SHP77 treated with DMSO at 0.1 percent for 48 hours (cell line): ENCODE measurements around the gene HSD17B11.
"Not testable (repeated sequence)": the region's sequence is repeated elsewhere in the genome, so short reads cannot be mapped to it uniquely, and the experiment has no call there.

Experiments
- DNase-seq: peaks from one replicate; lab custom pipeline; 2025; lab: John Stamatoyannopoulos, UW

The HSD17B11 gene, protein sequence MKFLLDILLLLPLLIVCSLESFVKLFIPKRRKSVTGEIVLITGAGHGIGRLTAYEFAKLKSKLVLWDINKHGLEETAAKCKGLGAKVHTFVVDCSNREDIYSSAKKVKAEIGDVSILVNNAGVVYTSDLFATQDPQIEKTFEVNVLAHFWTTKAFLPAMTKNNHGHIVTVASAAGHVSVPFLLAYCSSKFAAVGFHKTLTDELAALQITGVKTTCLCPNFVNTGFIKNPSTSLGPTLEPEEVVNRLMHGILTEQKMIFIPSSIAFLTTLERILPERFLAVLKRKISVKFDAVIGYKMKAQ

DNA sequence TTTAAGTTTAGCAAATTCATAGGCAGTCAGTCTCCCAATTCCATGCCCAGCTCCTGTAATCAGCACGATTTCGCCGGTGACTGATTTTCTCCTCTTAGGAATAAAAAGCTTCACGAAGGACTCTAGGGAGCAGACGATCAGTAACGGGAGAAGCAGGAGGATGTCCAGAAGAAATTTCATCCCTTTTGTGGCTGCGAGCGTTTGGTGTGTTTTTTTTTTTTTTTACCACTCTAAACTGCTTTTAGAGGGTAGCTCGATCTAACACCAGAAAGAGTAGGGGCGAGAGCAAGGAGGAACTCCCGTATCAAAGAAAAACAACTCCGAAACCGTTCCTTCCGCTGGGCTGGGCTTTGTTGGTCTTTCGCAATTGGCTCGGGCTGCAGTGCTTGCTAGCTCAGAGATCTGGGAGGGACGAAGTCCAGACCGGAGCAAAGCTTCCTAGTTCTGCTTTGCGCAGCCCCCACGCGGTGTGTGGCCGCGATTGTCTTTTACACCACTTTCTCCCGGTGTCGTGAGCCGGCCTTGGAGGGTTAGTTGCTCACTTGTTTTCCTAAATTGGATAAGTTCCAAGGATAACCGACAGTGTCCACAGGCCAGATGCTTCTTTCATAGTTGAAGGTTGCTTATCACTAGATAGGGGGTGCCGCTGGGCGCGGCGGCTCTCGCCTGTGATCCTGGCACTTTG lies at the start of gene HSD17B11:
TSS of gene HSD17B11 (minus strand) at position 298 of the 685 bp plus-strand sequence. CDS start at position 180, 118 bp downstream.
- peak; percentile 97 for DNase-seq

DNA sequence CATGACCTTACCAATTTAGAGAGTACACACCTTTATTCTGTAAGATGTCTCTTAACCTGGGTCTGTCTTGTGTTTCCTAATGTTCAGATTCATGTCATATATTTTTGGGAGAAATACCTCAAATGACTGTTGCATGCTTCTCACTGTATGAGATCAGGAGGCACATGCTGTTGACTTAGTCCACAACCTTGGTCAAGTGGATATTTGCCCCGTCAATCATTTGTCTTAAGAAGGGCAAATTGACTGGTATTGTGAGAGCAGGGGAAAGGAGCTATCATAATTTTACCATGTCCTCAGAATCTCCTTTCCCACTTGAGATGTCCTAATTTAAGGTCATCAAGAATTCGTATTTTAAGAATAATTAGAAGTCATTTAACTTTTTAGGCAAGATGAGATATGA lies 42.4 kb upstream of the HSD17B11 start:
- no peak for DNase-seq

DNA sequence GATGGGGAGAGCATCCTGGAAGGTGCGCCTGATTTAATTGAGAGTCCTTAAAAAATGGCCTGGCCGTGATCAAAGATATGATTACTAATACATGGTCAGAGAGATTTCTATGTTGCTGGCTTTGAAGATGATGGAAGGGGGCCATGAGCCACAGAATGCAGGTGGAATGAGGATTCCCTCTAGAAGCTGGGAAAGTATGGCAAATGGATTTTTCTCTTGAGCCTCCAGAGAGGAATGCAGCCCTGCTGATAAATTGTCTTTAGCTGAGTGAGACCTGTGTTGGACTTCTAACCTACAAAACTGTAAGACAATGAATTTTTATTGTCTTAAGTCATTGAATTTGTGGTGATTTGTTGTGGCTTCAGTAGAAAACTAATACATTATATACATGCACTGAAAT lies 39.0 kb upstream of the HSD17B11 start:
- DNase-seq = no peak

DNA sequence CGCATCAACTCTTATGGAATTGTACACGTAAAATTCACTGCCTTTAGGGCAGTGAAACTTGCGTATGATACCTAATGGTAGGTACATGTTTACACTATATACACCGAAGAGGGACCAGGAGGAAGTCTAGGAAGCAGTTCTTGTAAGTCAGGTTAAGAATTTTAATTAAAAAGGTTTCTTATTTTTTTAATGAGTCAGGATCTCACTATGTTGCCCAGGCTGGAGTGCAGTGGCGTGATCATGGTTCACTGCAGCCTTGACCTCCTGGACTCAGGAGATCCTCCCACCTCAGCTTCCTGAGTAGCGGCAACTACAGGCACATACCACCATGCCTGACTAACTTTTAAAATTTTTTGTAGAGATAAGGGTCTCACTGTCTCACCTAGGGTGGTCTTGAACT lies 38.0 kb upstream of the HSD17B11 start:
- no peak for DNase-seq

DNA sequence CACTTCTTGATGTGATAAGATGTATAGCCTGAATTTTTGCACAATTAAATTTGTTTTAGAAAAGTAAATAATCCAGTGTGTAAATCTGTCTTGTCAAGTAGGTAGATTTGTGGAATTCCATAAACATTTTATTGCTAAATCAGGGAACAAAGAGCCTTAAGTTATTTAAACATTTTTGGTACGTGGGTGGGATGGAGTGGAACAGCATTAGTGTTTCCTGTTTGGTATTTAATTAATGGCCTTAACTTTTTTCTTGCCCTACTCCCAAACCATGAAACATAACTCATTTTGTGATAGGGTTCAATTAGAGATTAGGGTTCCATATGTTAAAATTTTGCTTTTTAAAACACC lies 36.5 kb upstream of the HSD17B11 start:
- DNase-seq = no peak

DNA sequence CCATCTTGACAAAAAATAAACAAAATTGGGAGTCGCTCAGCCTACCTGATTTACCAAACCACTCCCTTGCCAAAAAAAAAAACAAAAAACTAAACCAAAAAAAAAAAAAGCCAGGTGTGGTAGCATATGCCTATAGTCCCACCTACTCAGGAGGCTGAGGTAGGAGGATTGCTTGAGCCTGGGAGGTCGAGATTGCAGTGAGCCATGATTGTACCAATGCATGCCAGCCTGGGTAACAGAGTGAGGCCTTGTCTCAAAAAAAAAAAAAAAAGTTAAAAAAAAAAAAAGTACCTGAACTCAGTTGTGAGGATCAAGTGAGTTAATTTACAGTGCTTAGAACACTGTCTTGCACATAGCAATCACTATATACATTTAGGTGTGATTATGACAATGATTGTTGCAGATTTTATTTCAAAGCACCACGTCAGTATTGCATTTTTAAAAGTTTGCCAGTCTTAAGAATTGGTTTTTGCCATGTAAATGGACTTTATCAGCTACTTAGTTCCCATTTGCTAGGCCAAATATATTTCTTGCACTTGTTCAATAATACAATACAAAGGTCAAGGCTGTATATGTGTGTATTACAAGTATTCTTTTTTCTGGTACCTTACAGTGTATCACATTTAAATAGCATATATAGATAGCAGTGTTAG lies 36.0 kb upstream of the HSD17B11 start:
- no peak for DNase-seq

DNA sequence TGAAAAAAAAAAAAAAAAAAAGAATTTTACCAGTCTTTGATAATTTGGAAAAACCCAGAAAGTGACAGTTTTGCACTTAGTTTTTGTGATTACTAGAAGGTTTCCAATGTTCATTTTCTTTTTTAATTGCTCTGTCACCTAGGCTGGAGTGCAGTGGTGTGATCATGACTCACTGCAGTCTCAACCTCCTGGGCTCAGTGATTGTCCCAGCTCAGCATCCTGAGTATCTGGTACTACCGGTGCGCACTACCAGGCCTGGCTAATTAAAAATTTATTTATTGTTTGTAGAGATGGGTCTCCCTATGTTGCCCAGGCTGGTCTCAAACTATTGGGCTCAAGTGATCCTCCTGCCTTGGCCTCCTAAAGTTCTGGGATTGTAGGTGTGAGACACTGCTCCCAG lies 34.7 kb upstream of the HSD17B11 start:
- no peak for DNase-seq

DNA sequence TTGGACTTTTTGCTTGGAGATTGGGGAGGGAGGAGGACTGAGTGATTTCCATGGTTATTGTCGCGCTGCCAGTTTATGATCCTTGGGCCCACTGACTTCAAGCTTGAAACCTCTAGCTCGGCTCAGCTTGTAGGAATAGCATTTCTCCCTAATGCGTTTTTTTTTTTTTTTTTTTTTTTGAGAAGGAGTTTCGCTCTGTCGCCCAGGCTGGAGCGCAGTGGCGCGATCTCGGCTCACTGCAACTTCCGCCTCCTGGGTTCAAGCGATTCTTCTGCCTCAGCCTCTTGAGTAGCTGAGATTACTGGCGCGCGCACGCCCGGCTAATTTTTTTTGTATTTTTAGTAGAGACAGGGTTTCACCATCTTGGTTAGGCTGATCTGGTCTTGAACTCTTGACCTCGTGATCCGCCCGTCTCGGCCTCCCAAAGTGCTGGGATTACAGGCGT lies 33.1 kb upstream of the HSD17B11 start:
- not testable (repeated sequence) for DNase-seq

DNA sequence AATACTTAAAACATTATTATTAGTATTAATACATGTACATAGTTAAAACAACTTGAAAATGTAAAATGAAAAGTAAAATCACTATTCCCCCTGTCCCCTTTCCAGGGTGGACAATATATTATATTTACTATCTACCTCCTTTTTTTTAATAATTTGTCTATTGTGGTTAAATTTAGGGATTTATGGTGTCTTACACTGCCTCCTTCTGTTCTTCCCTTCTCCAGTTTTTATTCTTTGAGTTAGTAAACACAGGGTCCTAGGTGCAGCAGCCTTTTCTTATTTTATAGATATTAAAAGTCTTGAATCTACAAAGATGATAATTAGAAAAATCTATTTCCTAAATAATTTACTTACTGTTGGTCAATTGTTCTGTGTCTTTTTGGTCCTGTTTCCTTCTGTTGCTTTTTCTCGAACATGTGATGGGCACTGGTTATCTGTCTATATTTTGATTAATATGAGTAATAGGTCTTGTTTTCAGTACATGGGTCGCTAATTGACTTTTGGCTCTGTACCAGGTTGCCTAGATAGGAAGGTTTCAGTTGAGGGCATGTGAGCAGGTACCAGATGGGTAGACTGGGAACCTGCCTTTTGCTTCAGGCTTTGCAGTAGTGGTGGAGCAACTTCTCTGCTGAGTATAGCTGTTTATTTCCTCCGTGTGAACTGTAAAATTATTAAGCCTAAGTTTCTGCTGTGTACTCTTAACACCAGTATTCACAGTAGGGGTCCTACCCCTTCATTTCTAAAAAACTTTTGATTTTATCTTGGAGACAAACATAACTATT lies 32.5 kb upstream of the HSD17B11 start:
- no peak for DNase-seq

DNA sequence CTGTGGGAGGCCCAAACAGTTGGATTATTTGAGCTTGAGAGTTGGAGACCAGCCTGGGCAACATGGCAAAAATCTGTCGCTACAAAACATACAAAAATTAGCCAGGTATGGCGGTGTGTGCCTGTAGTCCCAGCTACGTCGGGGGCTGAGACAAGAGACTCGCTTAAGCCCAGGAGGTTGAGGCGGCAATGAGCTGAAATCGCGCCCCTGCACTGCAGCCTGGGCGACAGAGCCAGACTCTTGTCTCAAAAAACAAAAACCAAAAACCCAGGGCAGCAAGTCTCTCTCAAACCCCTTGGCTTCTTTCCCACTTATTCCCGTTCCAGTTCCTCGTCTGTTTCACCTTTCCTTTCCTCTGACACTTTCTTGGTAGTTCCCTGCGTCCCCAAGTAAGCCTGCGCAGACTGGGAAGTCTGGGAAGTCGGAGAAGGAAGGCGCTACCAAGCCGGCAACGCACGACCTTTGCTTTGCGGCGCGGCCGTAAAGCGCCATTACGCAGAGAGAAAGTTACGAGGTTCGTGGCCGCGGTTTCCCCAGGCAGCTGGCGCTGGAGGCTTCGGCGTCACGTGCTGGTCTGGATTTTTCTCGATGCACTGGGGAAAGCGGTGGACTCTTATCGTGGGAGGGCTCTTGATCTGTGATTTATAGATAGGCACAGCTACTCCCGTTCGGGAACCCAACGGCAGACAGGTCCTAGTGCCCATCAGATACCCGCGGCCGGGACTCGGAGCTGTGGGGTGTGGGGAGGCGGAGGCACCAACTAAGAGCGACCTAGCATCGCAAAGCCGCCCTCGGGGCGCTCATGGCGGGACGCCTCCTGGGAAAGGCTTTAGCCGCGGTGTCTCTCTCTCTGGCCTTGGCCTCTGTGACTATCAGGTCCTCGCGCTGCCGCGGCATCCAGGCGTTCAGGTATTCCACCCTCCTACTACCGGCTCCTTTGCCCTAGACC lies 31.4 kb upstream of the HSD17B11 start, which contains the start of gene NUDT9:
TSS of gene NUDT9 (plus strand) at position 470 of the 949 bp plus-strand sequence. CDS start at position 803, 333 bp downstream.
- peak; percentile 97 for DNase-seq

DNA sequence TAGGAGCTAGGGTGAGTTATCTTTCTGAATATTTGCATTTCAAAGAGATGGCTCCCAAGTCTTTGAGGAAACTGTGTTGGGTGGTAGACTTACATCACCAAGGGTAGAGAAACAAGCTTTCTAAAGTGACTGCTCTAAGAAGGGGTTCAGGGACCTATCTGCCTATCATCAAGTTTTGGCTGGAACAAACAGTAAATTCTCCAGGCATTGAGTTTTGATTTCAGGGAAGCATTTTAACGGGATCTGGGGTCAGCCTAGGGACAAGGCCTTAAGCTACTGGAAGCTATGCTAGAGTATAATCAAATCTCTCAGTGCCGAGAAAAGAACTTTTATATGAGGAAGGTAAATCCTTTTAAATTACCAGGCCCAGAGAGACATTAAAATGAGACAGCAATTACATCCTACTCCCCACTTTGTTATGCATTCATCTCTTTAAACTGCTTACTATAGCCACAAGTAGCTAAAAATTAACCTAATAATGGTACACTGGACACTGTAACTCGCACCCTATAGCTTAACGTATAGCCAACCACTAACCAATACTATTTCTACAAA lies 29.4 kb upstream of the HSD17B11 start:
- DNase-seq = no peak

DNA sequence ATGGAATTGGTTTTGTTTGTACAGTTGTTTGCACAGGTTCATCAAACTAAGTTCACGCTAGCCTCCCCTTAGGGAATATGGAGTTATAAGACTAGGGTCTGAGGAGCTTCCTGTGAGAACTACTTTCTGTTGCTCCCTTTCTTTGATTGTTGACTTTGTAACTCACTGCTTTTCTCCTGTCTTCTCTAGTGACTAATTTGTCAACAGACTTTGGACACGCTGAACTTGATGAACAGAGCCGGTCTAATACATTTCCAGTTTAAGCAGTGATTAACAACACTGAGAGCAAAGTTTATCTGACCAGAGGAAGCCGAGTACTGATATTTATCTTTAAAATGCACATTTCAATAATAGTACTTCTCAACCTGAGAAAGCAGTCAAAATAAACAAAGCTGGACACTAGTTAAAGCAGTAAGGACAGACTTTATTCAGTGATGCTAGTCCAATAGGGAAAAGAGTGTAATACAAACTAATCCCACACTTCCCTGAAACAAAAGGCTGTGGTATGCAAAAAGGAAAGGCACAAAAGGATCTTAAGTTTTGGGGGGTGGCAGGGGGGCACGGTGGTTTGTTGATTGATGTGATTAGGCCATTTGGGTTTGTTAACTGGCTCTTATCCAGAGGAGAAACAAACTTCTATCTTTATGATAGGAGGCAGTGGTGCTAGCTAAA lies 28.7 kb upstream of the HSD17B11 start:
- no peak for DNase-seq

DNA sequence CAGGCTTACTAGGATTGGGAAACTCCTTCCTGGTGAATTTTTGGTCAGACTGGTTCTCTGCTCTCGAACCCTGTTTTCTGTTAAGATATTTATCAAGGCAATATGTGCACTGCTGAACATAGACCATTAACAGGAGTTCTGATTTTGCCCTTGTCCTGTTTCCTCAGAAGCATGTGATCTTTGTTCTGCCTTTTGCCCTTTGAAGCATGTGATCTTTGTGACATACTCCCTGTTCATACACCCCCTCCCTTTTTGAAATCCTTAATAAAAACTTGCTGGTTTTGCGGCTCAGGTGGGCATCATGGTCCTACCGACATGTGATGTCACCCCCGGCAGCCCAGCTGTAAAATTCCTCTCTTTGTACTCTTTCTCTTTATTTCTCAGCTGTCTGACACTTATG lies 27.4 kb upstream of the HSD17B11 start:
- not testable (repeated sequence) for DNase-seq

DNA sequence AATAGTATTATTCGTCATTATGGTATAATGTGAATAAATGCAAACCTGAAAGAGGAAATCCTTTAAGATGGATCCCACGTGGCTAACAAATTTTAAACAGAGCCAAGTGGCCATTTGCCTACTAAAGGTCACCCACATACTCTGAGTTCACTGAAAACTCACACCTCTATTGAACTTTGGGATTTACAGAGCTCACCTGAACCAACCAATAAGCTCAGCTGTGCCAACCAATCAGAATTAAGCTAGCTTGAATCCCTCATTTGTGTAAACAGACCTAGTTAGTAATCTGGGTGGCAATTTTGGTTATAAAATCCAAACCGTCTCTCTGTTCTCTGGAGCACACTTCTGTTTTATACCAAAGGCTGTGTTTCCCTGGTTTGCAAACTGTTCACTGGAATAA lies 26.0 kb upstream of the HSD17B11 start:
- DNase-seq = no peak

DNA sequence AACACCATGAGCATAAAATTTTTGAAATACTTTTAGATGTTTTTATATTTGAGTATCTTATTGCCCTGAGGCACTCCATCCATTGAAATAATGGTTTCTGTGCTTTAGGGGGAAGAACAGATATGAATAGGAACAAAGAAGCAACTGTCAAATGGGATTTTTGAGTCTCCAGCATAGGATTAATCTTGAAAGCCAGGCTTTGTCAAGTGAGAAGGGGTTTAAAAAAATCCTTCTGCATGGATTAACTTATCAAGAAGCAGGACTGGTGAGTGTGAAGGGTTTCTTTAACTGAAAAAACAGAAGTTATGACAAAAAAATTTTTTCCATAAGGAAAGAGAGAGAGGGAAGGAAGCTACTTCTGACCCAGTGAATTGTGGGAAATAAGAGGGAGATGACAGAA lies 23.8 kb upstream of the HSD17B11 start:
- DNase-seq = no peak

DNA sequence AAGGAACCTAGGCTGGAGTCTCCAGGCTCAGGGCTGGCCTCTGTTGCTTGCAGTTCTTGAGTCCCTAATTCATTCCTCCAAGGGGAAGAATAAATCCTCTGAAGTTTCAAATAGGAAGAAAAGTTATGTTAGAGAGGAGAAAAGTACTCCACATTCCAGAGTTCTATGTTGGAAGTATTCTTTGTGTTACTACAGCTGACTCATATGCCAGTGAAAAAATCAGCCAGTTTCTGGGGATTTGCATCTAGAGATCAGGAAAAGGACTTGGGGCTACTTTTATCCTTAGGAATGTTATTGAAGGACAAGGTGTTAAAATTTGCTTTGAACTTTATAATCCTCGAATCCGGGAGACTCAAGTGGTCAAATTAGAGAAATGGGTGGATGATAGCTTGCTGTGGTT lies 19.7 kb upstream of the HSD17B11 start:
- no peak for DNase-seq

DNA sequence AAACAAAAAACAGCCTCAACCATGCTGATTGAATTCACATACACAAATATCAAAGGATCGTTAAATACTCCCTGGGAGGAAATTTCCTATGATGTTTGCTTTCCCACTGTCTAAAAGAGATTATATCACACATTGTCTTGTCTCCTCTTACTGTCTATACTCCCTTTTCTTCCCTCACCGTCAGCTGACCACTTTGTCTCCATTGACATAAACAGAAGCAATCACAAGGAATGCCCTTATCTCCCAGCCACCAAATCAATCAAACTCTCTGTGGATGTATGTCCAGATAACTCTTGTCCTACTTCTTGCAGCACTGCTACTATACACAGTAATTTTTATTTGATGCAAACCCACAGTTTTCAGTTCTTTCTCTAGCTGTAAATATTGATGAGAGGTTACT lies 19.2 kb upstream of the HSD17B11 start:
- DNase-seq = no peak

DNA sequence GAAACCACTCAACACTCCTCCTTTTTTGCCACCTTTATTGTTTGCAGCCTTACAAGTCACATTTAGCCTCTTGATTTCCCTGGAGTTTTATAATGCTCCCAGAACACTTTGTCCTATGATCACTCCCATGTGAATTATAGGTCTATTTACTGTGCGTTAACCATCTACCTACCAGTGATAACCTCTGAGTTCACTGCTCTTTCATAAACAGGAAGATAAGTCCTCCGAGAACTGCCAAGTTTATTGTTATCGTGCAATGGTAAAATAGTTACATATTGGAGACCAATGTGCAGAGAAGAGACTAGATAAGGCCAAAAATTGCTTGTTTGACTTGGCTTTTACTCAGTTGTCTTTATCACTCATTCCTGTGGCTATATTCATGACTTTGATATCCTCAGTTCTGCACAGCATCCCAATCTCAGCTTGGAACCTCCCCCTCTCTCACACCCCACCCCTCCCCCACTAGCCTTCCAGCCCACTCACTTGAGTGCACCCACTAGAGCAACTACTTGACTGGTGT lies 18.5 kb upstream of the HSD17B11 start:
- no peak for DNase-seq

DNA sequence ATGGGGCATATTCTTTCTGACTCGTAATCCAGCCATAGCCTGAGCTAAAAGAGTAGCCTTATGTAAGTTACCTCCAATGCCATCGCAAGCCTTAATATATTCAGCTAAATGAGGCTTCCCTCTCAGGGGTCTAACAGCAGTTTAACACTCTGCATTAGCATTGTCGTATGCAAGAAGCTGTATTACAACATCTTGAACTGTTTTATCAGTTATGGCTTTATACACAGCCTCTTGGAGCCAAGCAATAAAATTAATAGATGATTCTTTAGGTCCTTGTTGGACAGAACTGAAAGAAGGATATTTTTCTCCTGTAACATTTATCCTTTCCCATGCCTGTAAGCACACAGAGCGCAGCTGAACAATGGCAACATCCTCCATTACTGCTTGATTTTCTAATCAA lies 15.9 kb upstream of the HSD17B11 start:
- not testable (repeated sequence) for DNase-seq

DNA sequence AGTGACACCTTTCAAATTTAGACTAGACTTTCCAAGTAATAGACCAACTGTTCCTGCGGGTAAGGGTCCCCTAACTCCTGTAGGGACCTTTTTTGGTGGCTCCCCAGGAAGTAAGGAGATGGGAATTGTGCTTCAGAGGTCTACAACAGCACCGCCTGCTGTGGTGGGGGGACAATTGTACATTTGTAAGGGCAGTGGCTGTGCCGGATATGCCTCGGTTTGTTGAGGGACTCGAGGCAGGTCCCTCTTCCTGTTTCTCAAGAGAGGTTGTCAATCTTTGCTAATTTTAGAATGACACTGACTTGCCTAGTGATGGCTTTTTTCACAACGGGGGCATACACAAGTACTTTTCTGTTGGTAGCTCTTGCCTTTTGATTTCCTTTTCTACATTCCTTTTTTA lies 15.5 kb upstream of the HSD17B11 start:
- DNase-seq = no peak
